HepG2 (cell line): ENCODE measurements around the gene GDE1. TPM values are rescaled to one million over a fixed set of nuclear protein-coding genes. Genes with fewer than 3 reads are reported as not detected.

ENCODE experiments used
- CHD2 ChIP-seq: IDR thresholded peaks from 2 replicates; pipeline ENCODE4 v1.6.1; 2011; ENCODE audit warnings: low read depth, low read length, improper control_type of control experiment
- HNRNPUL1 ChIP-seq: fragments of 200-400 bp; formaldehyde crosslinking; IDR thresholded peaks from 2 replicates; pipeline ENCODE4 v1.6.1; 2017; ENCODE audit warnings: low read depth, mild to moderate bottlenecking, low read length, moderate library complexity
- MED1 ChIP-seq: sonication (generic); formaldehyde crosslinking; IDR thresholded peaks from 2 replicates; pipeline ENCODE4 v1.4.0; 2020; ENCODE audit warnings: missing genetic modification reagents
- NFYB ChIP-seq: sonication (generic); formaldehyde crosslinking; IDR thresholded peaks from 2 replicates; pipeline ENCODE4 v1.4.0; 2020; ENCODE audit warnings: missing genetic modification reagents
- PAX8 ChIP-seq: sonication (generic); formaldehyde crosslinking; IDR thresholded peaks from 2 replicates; pipeline ENCODE4 v1.8.0; 2022; ENCODE audit warnings: mild to moderate bottlenecking, missing genetic modification reagents, borderline replicate concordance
- PRPF4 ChIP-seq: fragments of 200-400 bp; formaldehyde crosslinking; IDR thresholded peaks from 2 replicates; pipeline ENCODE4 v1.6.1; 2016; ENCODE audit warnings: low read length, low read depth; ENCODE audit not compliant: poor library complexity, severe bottlenecking
- RBM22 ChIP-seq: fragments of 200-400 bp; formaldehyde crosslinking; optimal IDR thresholded peaks from 2 replicates; pipeline ENCODE3; 2017; ENCODE audit warnings: mild to moderate bottlenecking, low read length, moderate library complexity
- RORA ChIP-seq: sonication (generic); formaldehyde crosslinking; IDR thresholded peaks from 2 replicates; pipeline ENCODE4 v1.5.0; 2020; ENCODE audit warnings: mild to moderate bottlenecking, missing genetic modification reagents, moderate library complexity
- SMARCE1 ChIP-seq: fragments of 450-650 bp; IDR thresholded peaks from 2 replicates; pipeline ENCODE4 v1.6.1; 2017; ENCODE audit warnings: borderline replicate concordance
- TEAD3 ChIP-seq: optimal IDR thresholded peaks from 2 replicates; pipeline ENCODE3; 2016; ENCODE audit warnings: borderline replicate concordance
- ZNF546 ChIP-seq: sonication (generic); formaldehyde crosslinking; conservative IDR thresholded peaks from 2 replicates; pipeline ENCODE4 v1.8.1; 2023; ENCODE audit warnings: mild to moderate bottlenecking, missing genetic modification reagents
- polyA plus RNA-seq, 8 experiments: library from polyadenylated mRNA; depleted of rRNA in 3 of 8; stranded (reverse) in 7 of 8; unstranded in 1 of 8; fragments of >200 nt; fragmentation: Illumina TruSeq in 4 of 8; extraction: Trizol in 4 of 8; gene quantifications; 2 replicates each; pipeline versions ENCODE4 v1.2.1 to v1.2.3, GENCODE V29; 2011 to 2016; ENCODE audit warnings: low read depth in 4 of 8, missing spikeins in 1 of 8, mixed read lengths in 1 of 8; ENCODE audit not compliant: insufficient read depth in 1 of 8
- total RNA-seq, 5 experiments: library from RNA; depleted of rRNA; stranded (reverse); fragments of >200 nt; fragmentation: Illumina TruSeq; extraction: Trizol; gene quantifications; 2 replicates each; pipeline ENCODE4 v1.2.3, GENCODE V29; 2016; ENCODE audit warnings: low read depth in 1 of 5
- TF ChIP-seq, protein P1 (sequence below): sonication (generic); formaldehyde crosslinking; IDR thresholded peaks from 2 replicates; pipeline ENCODE4 v1.5.0; 2020; ENCODE audit warnings: missing genetic modification reagents, mild to moderate bottlenecking, borderline replicate concordance
- TF ChIP-seq, protein P2 (sequence below): sonication (generic); formaldehyde crosslinking; IDR thresholded peaks from 2 replicates; pipeline ENCODE4 v1.9.0; 2022; ENCODE audit warnings: missing genetic modification reagents, mild to moderate bottlenecking, borderline replicate concordance
- TF ChIP-seq, protein P3 (sequence below): sonication (generic); formaldehyde crosslinking; IDR thresholded peaks from 2 replicates; pipeline ENCODE4 v1.4.0; 2020; ENCODE audit warnings: missing genetic modification reagents, borderline replicate concordance
- TF ChIP-seq, protein P4 (sequence below): sonication (generic); formaldehyde crosslinking; IDR thresholded peaks from 2 replicates; pipeline ENCODE4 v1.5.1; 2020; ENCODE audit warnings: mild to moderate bottlenecking, missing genetic modification reagents, borderline replicate concordance
- TF ChIP-seq, protein P5 (sequence below): sonication (generic); formaldehyde crosslinking; IDR thresholded peaks from 2 replicates; pipeline ENCODE4 v1.4.0; 2020; ENCODE audit warnings: mild to moderate bottlenecking, missing genetic modification reagents

GDE1 gene
- total and polyA plus RNA-seq, 2 of the 13 experiments (the other 11 are each of a cell fraction or from before 2014, with no cell fraction given) = 35.9 to 59.0 TPM

DNA sequence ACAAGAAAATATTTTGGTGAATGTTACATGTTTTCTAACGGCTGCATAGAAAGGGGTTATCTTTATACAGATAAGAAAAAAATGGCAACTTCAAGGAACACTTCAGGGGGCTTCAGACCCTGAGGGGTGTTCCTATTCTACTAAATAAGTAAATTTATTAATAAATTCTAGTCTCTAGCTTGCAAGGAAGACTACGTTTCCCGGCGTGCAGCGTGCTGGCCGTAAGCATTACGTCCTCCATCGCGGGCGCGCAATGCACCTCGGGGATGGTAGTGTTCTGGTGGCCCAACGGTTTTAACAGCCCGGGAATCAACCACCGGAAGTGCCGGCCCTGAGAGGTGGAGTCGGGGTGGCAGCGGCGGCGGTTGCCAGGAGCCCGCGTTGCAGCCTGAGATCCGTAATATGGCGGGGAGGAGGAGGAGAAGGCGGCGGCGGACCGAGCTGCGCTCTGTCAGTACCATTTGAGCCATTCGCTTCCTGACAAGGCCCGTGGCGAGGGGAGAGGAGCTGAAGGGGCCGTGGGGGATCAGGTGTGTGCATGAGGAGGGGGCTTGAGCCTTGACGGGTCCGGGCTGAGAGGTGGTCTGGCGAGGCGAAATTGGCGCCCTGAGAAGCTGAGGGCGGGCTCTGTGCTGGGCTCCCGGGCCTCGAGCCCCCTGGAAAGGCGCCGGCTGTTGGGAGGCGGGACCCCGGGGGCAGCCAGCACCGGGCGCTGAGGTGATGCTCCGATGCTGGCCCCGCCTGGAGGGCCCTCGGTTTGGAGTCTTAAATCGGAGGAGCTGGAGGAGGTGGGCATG, 1.9 kb upstream of the GDE1 start, which contains the start of gene CCP110 (continued):
- TF ChIP-seq CHD2 (peak; percentile 80), RBM22 (peak; percentile 91), NFYB (CRISPR knock-in tag) (peak; percentile 64; the same call in 1 of the 2 replicates), TEAD3 (CRISPR knock-in tag) (peak; percentile 72), RORA (CRISPR knock-in tag) (no peak), ZNF546 (CRISPR knock-in tag) (peak; percentile 95), MED1 (CRISPR knock-in tag) (0 out of 2 replicates have a peak, but pooled peaks have one; percentile 21), SMARCE1 (no peak), HNRNPUL1 (no peak), PAX8 (CRISPR knock-in tag) (peak; percentile 92; the same call in 1 of the 2 replicates), PRPF4 (no peak)
- TF ChIP-seq, protein P1, sequence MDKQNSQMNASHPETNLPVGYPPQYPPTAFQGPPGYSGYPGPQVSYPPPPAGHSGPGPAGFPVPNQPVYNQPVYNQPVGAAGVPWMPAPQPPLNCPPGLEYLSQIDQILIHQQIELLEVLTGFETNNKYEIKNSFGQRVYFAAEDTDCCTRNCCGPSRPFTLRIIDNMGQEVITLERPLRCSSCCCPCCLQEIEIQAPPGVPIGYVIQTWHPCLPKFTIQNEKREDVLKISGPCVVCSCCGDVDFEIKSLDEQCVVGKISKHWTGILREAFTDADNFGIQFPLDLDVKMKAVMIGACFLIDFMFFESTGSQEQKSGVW (CRISPR knock-in tag) = no peak
- TF ChIP-seq, protein P2, sequence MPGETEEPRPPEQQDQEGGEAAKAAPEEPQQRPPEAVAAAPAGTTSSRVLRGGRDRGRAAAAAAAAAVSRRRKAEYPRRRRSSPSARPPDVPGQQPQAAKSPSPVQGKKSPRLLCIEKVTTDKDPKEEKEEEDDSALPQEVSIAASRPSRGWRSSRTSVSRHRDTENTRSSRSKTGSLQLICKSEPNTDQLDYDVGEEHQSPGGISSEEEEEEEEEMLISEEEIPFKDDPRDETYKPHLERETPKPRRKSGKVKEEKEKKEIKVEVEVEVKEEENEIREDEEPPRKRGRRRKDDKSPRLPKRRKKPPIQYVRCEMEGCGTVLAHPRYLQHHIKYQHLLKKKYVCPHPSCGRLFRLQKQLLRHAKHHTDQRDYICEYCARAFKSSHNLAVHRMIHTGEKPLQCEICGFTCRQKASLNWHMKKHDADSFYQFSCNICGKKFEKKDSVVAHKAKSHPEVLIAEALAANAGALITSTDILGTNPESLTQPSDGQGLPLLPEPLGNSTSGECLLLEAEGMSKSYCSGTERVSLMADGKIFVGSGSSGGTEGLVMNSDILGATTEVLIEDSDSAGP (CRISPR knock-in tag) = peak; percentile 86
- TF ChIP-seq, protein P3, sequence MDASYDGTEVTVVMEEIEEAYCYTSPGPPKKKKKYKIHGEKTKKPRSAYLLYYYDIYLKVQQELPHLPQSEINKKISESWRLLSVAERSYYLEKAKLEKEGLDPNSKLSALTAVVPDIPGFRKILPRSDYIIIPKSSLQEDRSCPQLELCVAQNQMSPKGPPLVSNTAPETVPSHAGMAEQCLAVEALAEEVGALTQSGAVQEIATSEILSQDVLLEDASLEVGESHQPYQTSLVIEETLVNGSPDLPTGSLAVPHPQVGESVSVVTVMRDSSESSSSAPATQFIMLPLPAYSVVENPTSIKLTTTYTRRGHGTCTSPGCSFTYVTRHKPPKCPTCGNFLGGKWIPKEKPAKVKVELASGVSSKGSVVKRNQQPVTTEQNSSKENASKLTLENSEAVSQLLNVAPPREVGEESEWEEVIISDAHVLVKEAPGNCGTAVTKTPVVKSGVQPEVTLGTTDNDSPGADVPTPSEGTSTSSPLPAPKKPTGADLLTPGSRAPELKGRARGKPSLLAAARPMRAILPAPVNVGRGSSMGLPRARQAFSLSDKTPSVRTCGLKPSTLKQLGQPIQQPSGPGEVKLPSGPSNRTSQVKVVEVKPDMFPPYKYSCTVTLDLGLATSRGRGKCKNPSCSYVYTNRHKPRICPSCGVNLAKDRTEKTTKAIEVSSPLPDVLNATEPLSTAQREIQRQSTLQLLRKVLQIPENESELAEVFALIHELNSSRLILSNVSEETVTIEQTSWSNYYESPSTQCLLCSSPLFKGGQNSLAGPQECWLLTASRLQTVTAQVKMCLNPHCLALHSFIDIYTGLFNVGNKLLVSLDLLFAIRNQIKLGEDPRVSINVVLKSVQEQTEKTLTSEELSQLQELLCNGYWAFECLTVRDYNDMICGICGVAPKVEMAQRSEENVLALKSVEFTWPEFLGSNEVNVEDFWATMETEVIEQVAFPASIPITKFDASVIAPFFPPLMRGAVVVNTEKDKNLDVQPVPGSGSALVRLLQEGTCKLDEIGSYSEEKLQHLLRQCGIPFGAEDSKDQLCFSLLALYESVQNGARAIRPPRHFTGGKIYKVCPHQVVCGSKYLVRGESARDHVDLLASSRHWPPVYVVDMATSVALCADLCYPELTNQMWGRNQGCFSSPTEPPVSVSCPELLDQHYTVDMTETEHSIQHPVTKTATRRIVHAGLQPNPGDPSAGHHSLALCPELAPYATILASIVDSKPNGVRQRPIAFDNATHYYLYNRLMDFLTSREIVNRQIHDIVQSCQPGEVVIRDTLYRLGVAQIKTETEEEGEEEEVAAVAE (CRISPR knock-in tag) = peak; percentile 92
- TF ChIP-seq, protein P4, sequence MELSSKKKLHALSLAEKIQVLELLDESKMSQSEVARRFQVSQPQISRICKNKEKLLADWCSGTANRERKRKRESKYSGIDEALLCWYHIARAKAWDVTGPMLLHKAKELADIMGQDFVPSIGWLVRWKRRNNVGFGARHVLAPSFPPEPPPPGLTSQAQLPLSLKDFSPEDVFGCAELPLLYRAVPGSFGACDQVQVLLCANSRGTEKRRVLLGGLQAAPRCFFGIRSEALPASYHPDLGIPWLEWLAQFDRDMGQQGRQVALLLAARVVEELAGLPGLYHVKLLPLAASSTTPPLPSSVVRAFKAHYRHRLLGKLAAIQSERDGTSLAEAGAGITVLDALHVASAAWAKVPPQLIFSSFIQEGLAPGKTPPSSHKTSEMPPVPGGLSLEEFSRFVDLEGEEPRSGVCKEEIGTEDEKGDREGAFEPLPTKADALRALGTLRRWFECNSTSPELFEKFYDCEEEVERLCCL = 0 out of 2 replicates have a peak, but pooled peaks have one; percentile 56
- TF ChIP-seq, protein P5, sequence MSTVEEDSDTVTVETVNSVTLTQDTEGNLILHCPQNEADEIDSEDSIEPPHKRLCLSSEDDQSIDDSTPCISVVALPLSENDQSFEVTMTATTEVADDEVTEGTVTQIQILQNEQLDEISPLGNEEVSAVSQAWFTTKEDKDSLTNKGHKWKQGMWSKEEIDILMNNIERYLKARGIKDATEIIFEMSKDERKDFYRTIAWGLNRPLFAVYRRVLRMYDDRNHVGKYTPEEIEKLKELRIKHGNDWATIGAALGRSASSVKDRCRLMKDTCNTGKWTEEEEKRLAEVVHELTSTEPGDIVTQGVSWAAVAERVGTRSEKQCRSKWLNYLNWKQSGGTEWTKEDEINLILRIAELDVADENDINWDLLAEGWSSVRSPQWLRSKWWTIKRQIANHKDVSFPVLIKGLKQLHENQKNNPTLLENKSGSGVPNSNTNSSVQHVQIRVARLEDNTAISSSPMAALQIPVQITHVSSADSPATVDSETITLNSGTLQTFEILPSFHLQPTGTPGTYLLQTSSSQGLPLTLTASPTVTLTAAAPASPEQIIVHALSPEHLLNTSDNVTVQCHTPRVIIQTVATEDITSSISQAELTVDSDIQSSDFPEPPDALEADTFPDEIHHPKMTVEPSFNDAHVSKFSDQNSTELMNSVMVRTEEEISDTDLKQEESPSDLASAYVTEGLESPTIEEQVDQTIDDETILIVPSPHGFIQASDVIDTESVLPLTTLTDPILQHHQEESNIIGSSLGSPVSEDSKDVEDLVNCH (CRISPR knock-in tag) = no peak
